ENCODE results near the gene RGS10. TPM values are rescaled to one million over a fixed set of nuclear protein-coding genes. Genes with fewer than 3 reads are reported as not detected.

The RGS10 gene
- total RNA-seq, 1 experiment from 2014 or later: 22.6 TPM

DNA sequence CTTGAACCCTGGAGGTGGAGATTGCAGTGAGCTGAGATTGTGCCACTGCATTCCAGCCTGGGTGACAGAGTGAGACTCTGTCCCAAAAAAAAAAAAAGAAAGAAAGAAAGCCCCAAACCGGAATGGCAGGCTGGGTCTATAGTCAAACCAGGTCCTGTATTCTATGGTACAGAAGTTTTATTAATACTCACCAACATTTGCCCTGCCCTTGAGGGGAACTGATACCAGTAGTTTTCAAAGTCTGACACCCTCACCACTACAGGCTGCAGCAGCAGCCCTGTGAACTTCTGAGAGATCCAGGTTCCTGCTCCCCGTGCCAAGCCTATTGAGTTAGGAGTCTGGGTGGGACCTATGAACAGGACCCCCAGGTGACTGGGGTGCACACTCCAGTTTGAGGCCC is 80.6 kb downstream of the RGS10 start:
- DNase-seq (ENCODE audit: low spot score) (no peak), ATAC-seq (no peak)
- Mint-ChIP-seq H3K27me3 (ENCODE audit: low read depth) (peaks cover 3% of the 10 kb centered on the region; the same call in 1 of the 2 replicates), H3K9me3 (peaks cover 15% of the 10 kb centered on the region), H3K4me3 (no peak overlapping the region), H3K36me3 (peaks cover 3% of the 10 kb centered on the region), H3K27ac (no peak overlapping the region), H3K4me1 (no peaks in the 10 kb centered on the region)
- ChIA-PET CTCF (no interaction called here), POLR2A (no interaction called here)
- TF ChIP-seq CDX4 (CRISPR knock-in tag; IDR thresholded peaks at IDR 0.05; ENCODE audit: borderline replicate concordance): no peak
- no peak for TF ChIP-seq TCF7 (CRISPR knock-in tag; IDR thresholded peaks at IDR 0.05; ENCODE audit: low read depth)
- no peak for TF ChIP-seq CREB1 (CRISPR knock-in tag; IDR thresholded peaks at IDR 0.05)
- no peak for TF ChIP-seq ARID4B (CRISPR knock-in tag; IDR thresholded peaks at IDR 0.05; ENCODE audit: borderline replicate concordance)
- TF ChIP-seq, protein P1, sequence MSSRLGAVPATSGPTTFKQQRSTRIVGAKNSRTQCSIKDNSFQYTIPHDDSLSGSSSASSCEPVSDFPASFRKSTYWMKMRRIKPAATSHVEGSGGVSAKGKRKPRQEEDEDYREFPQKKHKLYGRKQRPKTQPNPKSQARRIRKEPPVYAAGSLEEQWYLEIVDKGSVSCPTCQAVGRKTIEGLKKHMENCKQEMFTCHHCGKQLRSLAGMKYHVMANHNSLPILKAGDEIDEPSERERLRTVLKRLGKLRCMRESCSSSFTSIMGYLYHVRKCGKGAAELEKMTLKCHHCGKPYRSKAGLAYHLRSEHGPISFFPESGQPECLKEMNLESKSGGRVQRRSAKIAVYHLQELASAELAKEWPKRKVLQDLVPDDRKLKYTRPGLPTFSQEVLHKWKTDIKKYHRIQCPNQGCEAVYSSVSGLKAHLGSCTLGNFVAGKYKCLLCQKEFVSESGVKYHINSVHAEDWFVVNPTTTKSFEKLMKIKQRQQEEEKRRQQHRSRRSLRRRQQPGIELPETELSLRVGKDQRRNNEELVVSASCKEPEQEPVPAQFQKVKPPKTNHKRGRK (CRISPR knock-in tag; IDR thresholded peaks at IDR 0.05; ENCODE audit: borderline replicate concordance): no peak
- no peak for TF ChIP-seq ZNF671 (CRISPR knock-in tag; IDR thresholded peaks at IDR 0.05)
- no peak for TF ChIP-seq ZNF263 (CRISPR knock-in tag; IDR thresholded peaks at IDR 0.05; ENCODE audit: low read depth)
- no peak for TF ChIP-seq ZNF317 (CRISPR knock-in tag; IDR thresholded peaks at IDR 0.05; ENCODE audit: borderline replicate concordance, low read depth)
- TF ChIP-seq ERG (CRISPR knock-in tag; IDR thresholded peaks at IDR 0.05): no peak
- TF ChIP-seq, protein P2, sequence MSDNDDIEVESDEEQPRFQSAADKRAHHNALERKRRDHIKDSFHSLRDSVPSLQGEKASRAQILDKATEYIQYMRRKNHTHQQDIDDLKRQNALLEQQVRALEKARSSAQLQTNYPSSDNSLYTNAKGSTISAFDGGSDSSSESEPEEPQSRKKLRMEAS (CRISPR knock-in tag; IDR thresholded peaks at IDR 0.05): no peak
- no peak for TF ChIP-seq NR1H2 (CRISPR knock-in tag; IDR thresholded peaks at IDR 0.05)
- TF ChIP-seq ETV6 (CRISPR knock-in tag; IDR thresholded peaks at IDR 0.05): no peak
- TF ChIP-seq ATF6 (CRISPR knock-in tag; IDR thresholded peaks at IDR 0.05): no peak
- no peak for TF ChIP-seq ZNF423 (CRISPR knock-in tag; IDR thresholded peaks at IDR 0.05)

DNA sequence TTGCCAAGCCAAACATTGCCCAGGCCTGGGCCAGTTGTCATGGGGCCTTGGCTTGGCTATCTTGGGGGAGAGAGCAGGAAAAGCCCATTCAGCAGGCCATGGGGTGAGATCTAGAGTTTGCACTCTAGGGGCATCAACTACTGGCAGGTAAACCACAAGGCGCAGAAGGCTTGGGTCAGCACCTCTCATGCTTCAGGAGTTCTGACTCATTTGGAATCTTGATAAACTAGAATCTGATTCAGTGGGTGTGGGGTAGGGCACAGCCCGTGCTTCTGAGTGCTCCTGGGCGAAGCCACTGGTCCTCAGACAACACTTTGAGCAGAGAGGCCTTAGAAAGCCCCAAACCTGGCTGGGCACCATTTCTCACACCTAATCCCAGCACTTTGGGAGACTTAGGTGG is 81.1 kb downstream of the RGS10 start:
- H3K27ac Mint-ChIP-seq: no peak overlapping the region
- no peak overlapping the region for H3K4me3 Mint-ChIP-seq
- no peak for TF ChIP-seq GTF2I (CRISPR knock-in tag; conservative IDR thresholded peaks at IDR 0.05)
- no peak for TF ChIP-seq TCF7 (CRISPR knock-in tag; IDR thresholded peaks at IDR 0.05; ENCODE audit: low read depth)
- no peak for TF ChIP-seq ZNF138 (CRISPR knock-in tag; conservative IDR thresholded peaks at IDR 0.05)
- TF ChIP-seq GRHL2 (CRISPR knock-in tag; IDR thresholded peaks at IDR 0.05; ENCODE audit: insufficient replicate concordance, severe bottlenecking): no peak
- TF ChIP-seq FOXK1 (CRISPR knock-in tag; IDR thresholded peaks at IDR 0.05): no peak
- TF ChIP-seq ELF4 (CRISPR knock-in tag; IDR thresholded peaks at IDR 0.05; ENCODE audit: low read depth): no peak
- no peak for TF ChIP-seq ZNF121 (CRISPR knock-in tag; IDR thresholded peaks at IDR 0.05)
- TF ChIP-seq EMX1 (CRISPR knock-in tag; IDR thresholded peaks at IDR 0.05): no peak
- no peak for TF ChIP-seq ZNF671 (CRISPR knock-in tag; IDR thresholded peaks at IDR 0.05)
- TF ChIP-seq PRRX2 (CRISPR knock-in tag; IDR thresholded peaks at IDR 0.05): no peak

More for the DNA sequence above, 81.1 kb downstream of the RGS10 start:
- Mint-ChIP-seq H3K9me3 (peaks cover 15% of the 10 kb centered on the region), H3K4me1 (no peaks in the 10 kb centered on the region), H3K27me3 (ENCODE audit: low read depth) (peaks cover 3% of the 10 kb centered on the region; the same call in 1 of the 2 replicates), H3K36me3 (peaks cover 3% of the 10 kb centered on the region)
- DNase-seq (ENCODE audit: low spot score): no peak
- ATAC-seq: no peak
- ChIA-PET CTCF (interaction anchor here (2.4 kb wide), 1 partner anchor 262 kb away, joined by 8 read pairs; no protein-coding TSS in a partner anchor), POLR2A (no interaction called here)

Data from WTC11 (cell line).